ENCODE data around the gene CPNE8. TPM values are rescaled to one million over a fixed set of nuclear protein-coding genes. Genes with fewer than 3 reads are reported as not detected.

The CPNE8 gene
- total RNA-seq, 1 experiment from 2014 or later: 10.7 TPM

GRCh38 chr12:38707648-38708047 is 197.7 kb downstream of the CPNE8 start:
- H3K4me2 ChIP-seq: no peak overlapping the region
- CTCF ChIA-PET: no interaction called here
- intact Hi-C loops (cut with micrococcal nuclease; ENCODE audit: unreplicated experiment): no loop called here

DNA sequence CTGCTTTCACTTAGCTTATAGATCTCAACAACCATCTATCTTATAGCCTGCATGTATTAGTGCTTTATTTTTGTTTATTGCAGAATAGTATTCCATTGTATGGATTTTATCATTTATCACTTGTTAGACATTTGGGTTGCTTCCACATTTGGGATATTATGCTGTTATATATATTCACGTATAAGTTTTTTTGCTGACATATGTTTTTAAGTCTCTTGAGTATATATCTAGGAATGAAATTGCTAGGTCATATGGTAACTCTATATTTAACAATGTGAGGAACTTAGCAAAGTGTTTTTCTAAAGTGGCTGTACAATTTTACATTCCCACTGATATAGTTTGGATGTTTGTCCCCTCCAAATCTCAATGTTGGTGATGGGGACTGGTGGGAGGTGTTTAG is 208.1 kb downstream of the CPNE8 start:
- H3K4me2 ChIP-seq: no peak overlapping the region
- peaks cover 3% of the 10 kb centered on the region; the same call in 1 of the 2 replicates for H3K9me2 ChIP-seq (ENCODE audit: insufficient read depth)
- H3K27me3 ChIP-seq (ENCODE audit: insufficient read depth, low read depth): no peaks in the 10 kb centered on the region
- intact Hi-C loops (cut with micrococcal nuclease; ENCODE audit: unreplicated experiment): no loop called here
- CTCF ChIA-PET: no interaction called here
- TF ChIP-seq EZH2 (IDR thresholded peaks at IDR 0.05; ENCODE audit: low read depth): no peak
- TF ChIP-seq, protein P1, sequence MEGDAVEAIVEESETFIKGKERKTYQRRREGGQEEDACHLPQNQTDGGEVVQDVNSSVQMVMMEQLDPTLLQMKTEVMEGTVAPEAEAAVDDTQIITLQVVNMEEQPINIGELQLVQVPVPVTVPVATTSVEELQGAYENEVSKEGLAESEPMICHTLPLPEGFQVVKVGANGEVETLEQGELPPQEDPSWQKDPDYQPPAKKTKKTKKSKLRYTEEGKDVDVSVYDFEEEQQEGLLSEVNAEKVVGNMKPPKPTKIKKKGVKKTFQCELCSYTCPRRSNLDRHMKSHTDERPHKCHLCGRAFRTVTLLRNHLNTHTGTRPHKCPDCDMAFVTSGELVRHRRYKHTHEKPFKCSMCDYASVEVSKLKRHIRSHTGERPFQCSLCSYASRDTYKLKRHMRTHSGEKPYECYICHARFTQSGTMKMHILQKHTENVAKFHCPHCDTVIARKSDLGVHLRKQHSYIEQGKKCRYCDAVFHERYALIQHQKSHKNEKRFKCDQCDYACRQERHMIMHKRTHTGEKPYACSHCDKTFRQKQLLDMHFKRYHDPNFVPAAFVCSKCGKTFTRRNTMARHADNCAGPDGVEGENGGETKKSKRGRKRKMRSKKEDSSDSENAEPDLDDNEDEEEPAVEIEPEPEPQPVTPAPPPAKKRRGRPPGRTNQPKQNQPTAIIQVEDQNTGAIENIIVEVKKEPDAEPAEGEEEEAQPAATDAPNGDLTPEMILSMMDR (conservative IDR thresholded peaks at IDR 0.05): no peak
- H3K36me3 ChIP-seq (ENCODE audit: low read depth): no peaks in the 10 kb centered on the region
- H4K20me1 ChIP-seq (ENCODE audit: insufficient read depth): no peaks in the 10 kb centered on the region
- DNase-seq: no peak
- no peak overlapping the region for H3K4me3 ChIP-seq
- H3K9me3 ChIP-seq (ENCODE audit: insufficient read depth, low read depth): no peaks in the 10 kb centered on the region
- POLR2A ChIA-PET (ENCODE audit: unreplicated experiment): no interaction called here
- no peaks in the 10 kb centered on the region for H3K4me1 ChIP-seq (replicated peaks; ENCODE audit: insufficient read depth)
- BruUV-seq (replicated peaks): no TSS peak
- H3K79me2 ChIP-seq (ENCODE audit: low read depth): no peaks in the 10 kb centered on the region
- H3K27ac ChIP-seq: no peak overlapping the region
- no peaks in the 10 kb centered on the region for H3F3A ChIP-seq (ENCODE audit: insufficient read depth, low read depth)
- H2AFZ ChIP-seq: no peak overlapping the region

More at GRCh38 chr12:38707648-38708047, 197.7 kb downstream of the CPNE8 start:
- H3K36me3 ChIP-seq (ENCODE audit: low read depth): no peaks in the 10 kb centered on the region
- H3K9me2 ChIP-seq (ENCODE audit: insufficient read depth): no peaks in the 10 kb centered on the region
- no peaks in the 10 kb centered on the region for H3K4me1 ChIP-seq (replicated peaks; ENCODE audit: insufficient read depth)
- DNase-seq: no peak
- no peaks in the 10 kb centered on the region for H3K9me3 ChIP-seq (ENCODE audit: insufficient read depth, low read depth)
- H3K79me2 ChIP-seq (ENCODE audit: low read depth): no peaks in the 10 kb centered on the region
- H3K27me3 ChIP-seq (ENCODE audit: insufficient read depth, low read depth): no peaks in the 10 kb centered on the region
- H3K4me3 ChIP-seq: no peak overlapping the region
- BruUV-seq (replicated peaks): no TSS peak
- POLR2A ChIA-PET (ENCODE audit: unreplicated experiment): no interaction called here
- no peaks in the 10 kb centered on the region for H3F3A ChIP-seq (ENCODE audit: insufficient read depth, low read depth)
- H4K20me1 ChIP-seq (ENCODE audit: insufficient read depth): no peaks in the 10 kb centered on the region
- H2AFZ ChIP-seq: no peak overlapping the region
- no peak overlapping the region for H3K27ac ChIP-seq
- TF ChIP-seq, protein P1 (conservative IDR thresholded peaks at IDR 0.05): no peak

- BruUV-seq (replicated peaks): no TSS peak
Observed at GRCh38 chr12:38695057-38695456, 210.3 kb downstream of the CPNE8 start.

More at GRCh38 chr12:38695057-38695456, 210.3 kb downstream of the CPNE8 start:
- no peaks in the 10 kb centered on the region for H4K20me1 ChIP-seq (ENCODE audit: insufficient read depth)
- H3K27me3 ChIP-seq (ENCODE audit: insufficient read depth, low read depth): no peaks in the 10 kb centered on the region
- no peaks in the 10 kb centered on the region for H3K79me2 ChIP-seq (ENCODE audit: low read depth)
- TF ChIP-seq, protein P1 (conservative IDR thresholded peaks at IDR 0.05): no peak
- no peak for TF ChIP-seq EZH2 (IDR thresholded peaks at IDR 0.05; ENCODE audit: low read depth)
- H3K36me3 ChIP-seq (ENCODE audit: low read depth): no peaks in the 10 kb centered on the region
- no peak for DNase-seq
- no peaks in the 10 kb centered on the region for H3K9me3 ChIP-seq (ENCODE audit: insufficient read depth, low read depth)
- no peak overlapping the region for H3K4me3 ChIP-seq
- no peaks in the 10 kb centered on the region for H3K9me2 ChIP-seq (ENCODE audit: insufficient read depth)
- H2AFZ ChIP-seq: no peak overlapping the region
- ChIA-PET POLR2A (ENCODE audit: unreplicated experiment) (no interaction called here), CTCF (no interaction called here)
- H3K27ac ChIP-seq: no peak overlapping the region
- H3K4me2 ChIP-seq: no peak overlapping the region
- 0 out of 2 replicates have a peak, but pooled peaks cover 6% of the 10 kb centered on the region for H3K4me1 ChIP-seq (replicated peaks; ENCODE audit: insufficient read depth)
- peaks cover 5% of the 10 kb centered on the region; the same call in 1 of the 2 replicates for H3F3A ChIP-seq (ENCODE audit: insufficient read depth, low read depth)
- intact Hi-C loops (cut with micrococcal nuclease; ENCODE audit: unreplicated experiment): no loop called here
